ENCODE data around the gene GPR15LG. TPM values are rescaled to one million over a fixed set of nuclear protein-coding genes. Genes with fewer than 3 reads are reported as not detected.
"Not testable (repeated sequence)": the region's sequence is repeated elsewhere in the genome, so short reads cannot be mapped to it uniquely, and the experiment has no call there.

Gene GPR15LG
- total RNA-seq (not detected), polyA plus RNA-seq (1 to 10 TPM in 1 of 2 donors, under 1 TPM in 1; 0.59 to 1.0 TPM)
- long read RNA-seq, donor 1, result 0 reads
- long read RNA-seq, donor 2, result 0 reads

DNA sequence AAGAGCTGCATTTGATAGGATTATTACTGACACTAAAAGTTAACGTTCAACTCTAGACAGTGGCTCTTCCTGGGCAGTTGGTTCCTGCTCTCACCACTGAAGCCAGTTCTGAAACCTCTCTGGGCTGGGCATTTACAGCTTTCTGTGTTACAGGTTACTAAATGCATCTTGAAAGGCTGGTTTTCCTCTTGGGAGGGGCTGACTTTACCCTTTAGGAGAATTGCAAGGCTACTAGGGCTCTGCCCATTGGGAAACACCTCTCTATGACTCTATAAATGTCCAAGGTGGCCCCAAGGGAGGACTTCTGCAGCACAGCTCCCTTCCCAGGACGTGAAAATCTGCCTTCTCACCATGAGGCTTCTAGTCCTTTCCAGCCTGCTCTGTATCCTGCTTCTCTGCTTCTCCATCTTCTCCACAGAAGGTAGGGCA lies at the start of gene GPR15LG:
Gene GPR15LG (plus strand): TSS at position 301 of the 429 bp plus-strand sequence. CDS start 51 bp downstream, at position 352.
- H3K36me3 ChIP-seq (ENCODE audit: control insufficient read depth in 1 of 2, insufficient read depth in 2 of 2, low read length in 1 of 2), result no peaks in the 10 kb centered on the region
- 63 to 71% methylated on average over 2 of the region's 2 CpGs for WGBS, 2 donors
- ATAC-seq (ENCODE audit: low FRiP score) (no peak), DNase-seq (no peak)
- H3K27me3 ChIP-seq (ENCODE audit: control insufficient read depth in 1 of 2, insufficient read depth in 2 of 2, low read length in 1 of 2), result no peaks in the 10 kb centered on the region
- no peak within 1 kb of the TSS for H3K4me3 ChIP-seq (ENCODE audit: low read length in 2 of 2)
- no peaks in the 10 kb centered on the region for H3K4me1 ChIP-seq (ENCODE audit: control insufficient read depth in 1 of 2, insufficient read depth in 2 of 2, low read length in 2 of 2)
- H3K27ac ChIP-seq (ENCODE audit: low read depth in 1 of 2, low read length in 2 of 2), result no peak within 1 kb of the TSS
- no peaks in the 10 kb centered on the region for H3K9me3 ChIP-seq (ENCODE audit: control insufficient read depth, low read length)
- intact Hi-C loops (cut with DNase I), result no loop called here

- H3K4me1 ChIP-seq (ENCODE audit: control insufficient read depth in 1 of 2, insufficient read depth in 2 of 2, low read length in 2 of 2); DNase-seq; intact Hi-C loops (cut with DNase I); ATAC-seq (ENCODE audit: low FRiP score); H3K27ac ChIP-seq (ENCODE audit: low read depth in 1 of 2, low read length in 2 of 2); H3K36me3 ChIP-seq (ENCODE audit: control insufficient read depth in 1 of 2, insufficient read depth in 2 of 2, low read length in 1 of 2); H3K4me3 ChIP-seq (ENCODE audit: low read length in 2 of 2); H3K27me3 ChIP-seq (ENCODE audit: control insufficient read depth in 1 of 2, insufficient read depth in 2 of 2, low read length in 1 of 2): not testable (repeated sequence)
- H3K9me3 ChIP-seq (ENCODE audit: control insufficient read depth, low read length), result peaks cover 14% of the 10 kb centered on the region
- 77 to 80% methylated on average over 10 of the region's 10 CpGs for WGBS, 2 donors
These were observed 47.5 kb upstream of the GPR15LG start for GRCh38 chr10:84125910-84126784.

- Histone ChIP-seq H3K27ac (ENCODE audit: low read depth in 1 of 2, low read length in 2 of 2) (no peak overlapping the region), H3K36me3 (ENCODE audit: control insufficient read depth in 1 of 2, insufficient read depth in 2 of 2, low read length in 1 of 2) (no peaks in the 10 kb centered on the region), H3K4me3 (ENCODE audit: low read length in 2 of 2) (no peak overlapping the region), H3K9me3 (ENCODE audit: control insufficient read depth, low read length) (peaks cover 14% of the 10 kb centered on the region), H3K4me1 (ENCODE audit: control insufficient read depth in 1 of 2, insufficient read depth in 2 of 2, low read length in 2 of 2) (no peaks in the 10 kb centered on the region), H3K27me3 (ENCODE audit: control insufficient read depth in 1 of 2, insufficient read depth in 2 of 2, low read length in 1 of 2) (peaks cover 0 to 4% of the 10 kb centered on the region in 2 donors)
- DNase-seq (no peak), ATAC-seq (ENCODE audit: low FRiP score) (no peak)
- WGBS, 2 donors, result 77 to 81% methylated on average over 1 of the region's 1 CpG
- intact Hi-C loops (cut with DNase I), result no loop called here
These were observed 46.8 kb upstream of the GPR15LG start for GRCh38 chr10:84126785-84127167.

- H3K4me1 ChIP-seq (ENCODE audit: control insufficient read depth in 1 of 2, insufficient read depth in 2 of 2, low read length in 2 of 2), result peaks cover 0 to 3% of the 10 kb centered on the region in 2 donors
- no peaks in the 10 kb centered on the region for H3K27me3 ChIP-seq (ENCODE audit: control insufficient read depth in 1 of 2, insufficient read depth in 2 of 2, low read length in 1 of 2)
- WGBS, 2 donors, result 61 to 68% methylated on average over 2 of the region's 2 CpGs
- DNase-seq (no peak), ATAC-seq (ENCODE audit: low FRiP score) (no peak)
- intact Hi-C loops (cut with DNase I), result no loop called here
- no peaks in the 10 kb centered on the region for H3K36me3 ChIP-seq (ENCODE audit: control insufficient read depth in 1 of 2, insufficient read depth in 2 of 2, low read length in 1 of 2)
- no peak overlapping the region for H3K27ac ChIP-seq (ENCODE audit: low read depth in 1 of 2, low read length in 2 of 2)
- H3K9me3 ChIP-seq (ENCODE audit: control insufficient read depth, low read length), result no peaks in the 10 kb centered on the region
- H3K4me3 ChIP-seq (ENCODE audit: low read length in 2 of 2), result no peak overlapping the region
These were observed 37.8 kb upstream of the GPR15LG start for GRCh38 chr10:84135836-84136235.

GRCh38 chr10:84137811-84138210 lies 35.8 kb upstream of the GPR15LG start:
- Histone ChIP-seq H3K27me3 (ENCODE audit: control insufficient read depth in 1 of 2, insufficient read depth in 2 of 2, low read length in 1 of 2) (no peaks in the 10 kb centered on the region), H3K4me1 (ENCODE audit: control insufficient read depth in 1 of 2, insufficient read depth in 2 of 2, low read length in 2 of 2) (peaks cover 0 to 3% of the 10 kb centered on the region in 2 donors), H3K27ac (ENCODE audit: low read depth in 1 of 2, low read length in 2 of 2) (no peak overlapping the region), H3K36me3 (ENCODE audit: control insufficient read depth in 1 of 2, insufficient read depth in 2 of 2, low read length in 1 of 2) (no peaks in the 10 kb centered on the region), H3K4me3 (ENCODE audit: low read length in 2 of 2) (no peak overlapping the region), H3K9me3 (ENCODE audit: control insufficient read depth, low read length) (no peaks in the 10 kb centered on the region)
- 61 to 70% methylated on average over 2 of the region's 2 CpGs for WGBS, 2 donors
- intact Hi-C loops (cut with DNase I), result no loop called here
- DNase-seq (no peak), ATAC-seq (ENCODE audit: low FRiP score) (no peak)

DNA sequence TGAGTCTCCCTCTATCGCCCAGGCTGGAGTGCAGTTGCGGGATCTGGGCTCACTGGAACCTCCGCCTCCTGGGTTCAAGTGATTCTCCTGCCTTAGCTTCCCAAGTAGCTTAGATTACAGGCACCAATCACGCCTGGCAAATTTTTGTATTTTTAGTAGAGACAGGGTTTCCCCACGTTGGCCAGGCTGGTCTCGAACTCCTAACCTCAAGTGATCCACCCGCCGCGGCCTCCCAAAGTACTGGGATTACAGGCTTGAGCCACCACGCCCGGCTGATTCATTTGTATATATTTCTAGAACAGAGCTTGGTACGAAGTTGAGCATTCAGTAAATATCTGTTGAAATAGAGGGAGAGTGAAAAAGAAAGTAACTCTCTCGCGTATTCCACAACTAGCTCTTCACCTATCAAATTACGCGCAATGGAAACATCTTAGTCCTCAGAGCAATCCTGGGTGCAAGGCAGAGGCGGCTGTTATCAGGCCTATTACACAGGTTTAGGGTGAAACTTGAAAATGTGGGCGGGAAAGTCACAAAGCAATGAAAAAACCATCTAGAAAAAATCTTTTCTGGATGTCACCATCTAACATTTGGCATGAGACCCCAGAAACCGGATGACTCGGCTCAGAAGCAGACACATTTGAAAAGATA lies 35.0 kb upstream of the GPR15LG start:
- no peaks in the 10 kb centered on the region for H3K36me3 ChIP-seq (ENCODE audit: control insufficient read depth in 1 of 2, insufficient read depth in 2 of 2, low read length in 1 of 2)
- no peaks in the 10 kb centered on the region for H3K9me3 ChIP-seq (ENCODE audit: control insufficient read depth, low read length)
- intact Hi-C loops (cut with DNase I), result no loop called here
- H3K4me1 ChIP-seq (ENCODE audit: control insufficient read depth in 1 of 2, insufficient read depth in 2 of 2, low read length in 2 of 2), result peaks cover 0 to 3% of the 10 kb centered on the region in 2 donors
- no peaks in the 10 kb centered on the region for H3K27me3 ChIP-seq (ENCODE audit: control insufficient read depth in 1 of 2, insufficient read depth in 2 of 2, low read length in 1 of 2)
- WGBS, 2 donors, result 75 to 79% methylated on average over 20 of the region's 20 CpGs
- DNase-seq, result peak in 1 of 2 donors; percentile 47
- H3K27ac ChIP-seq (ENCODE audit: low read depth in 1 of 2, low read length in 2 of 2), result peak overlapping the region in 1 of 2 donors; percentile 51
- peak; percentile 9 for ATAC-seq (ENCODE audit: low FRiP score)
- H3K4me3 ChIP-seq (ENCODE audit: low read length in 2 of 2), result peak overlapping the region; percentile 44 to 73

DNA sequence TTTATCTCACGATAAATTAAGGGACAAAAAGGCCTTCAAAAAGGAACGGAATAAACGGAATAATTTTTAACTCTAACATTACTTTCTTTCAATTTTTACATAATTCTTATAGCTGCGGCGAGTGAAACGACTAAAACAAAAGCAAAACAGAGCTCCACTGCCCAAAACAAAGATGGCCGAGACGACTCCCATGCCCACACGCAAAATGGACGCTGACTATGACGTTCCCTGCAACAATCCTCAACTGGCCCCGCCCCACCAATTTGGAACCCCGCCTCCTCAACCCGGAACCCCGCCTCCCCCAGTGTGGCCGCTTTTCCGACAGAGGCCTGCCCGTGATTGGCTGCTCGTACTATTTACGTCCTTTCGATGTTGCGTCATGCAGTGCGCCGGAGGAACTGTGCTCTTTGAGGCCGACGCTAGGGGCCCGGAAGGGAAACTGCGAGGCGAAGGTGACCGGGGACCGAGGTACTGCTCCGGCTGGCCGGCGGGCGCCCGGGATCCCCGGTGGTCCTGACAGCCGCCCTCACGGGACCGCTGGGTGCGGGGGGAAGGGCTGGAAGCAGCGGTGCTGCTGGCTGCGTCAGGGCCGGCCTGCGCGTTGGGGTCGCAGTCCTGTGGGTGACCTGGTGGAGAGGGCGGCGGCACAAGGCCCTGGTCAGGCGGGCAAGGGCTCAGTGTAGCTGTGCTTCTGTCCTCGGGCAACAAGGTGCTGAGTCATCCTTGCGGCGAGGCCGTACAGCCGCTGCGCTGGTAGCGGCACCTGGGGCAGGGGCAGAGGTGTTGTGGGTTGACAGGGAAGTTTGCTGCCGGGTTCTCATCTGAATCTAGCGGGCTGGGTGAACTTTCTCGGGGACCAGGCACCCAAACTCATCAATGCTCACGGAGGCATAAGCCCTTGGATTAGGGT lies 34.2 kb upstream of the GPR15LG start, which contains the start of gene GHITM:
Gene GHITM (plus strand): TSS at position 384 of the 910 bp plus-strand sequence. CDS start 1,992 bp downstream, outside the sequence.
- no peaks in the 10 kb centered on the region for H3K9me3 ChIP-seq (ENCODE audit: control insufficient read depth, low read length)
- ATAC-seq (ENCODE audit: low FRiP score) (peak; percentile 99), DNase-seq (peak; percentile 99)
- peaks cover 0 to 2% of the 10 kb centered on the region in 2 donors for H3K36me3 ChIP-seq (ENCODE audit: control insufficient read depth in 1 of 2, insufficient read depth in 2 of 2, low read length in 1 of 2)
- H3K4me3 ChIP-seq (ENCODE audit: low read length in 2 of 2), result peak within 1 kb of the TSS; percentile 73 to 90
- 0 to 1% methylated on average over 59 to 61 of the region's 61 CpGs for WGBS, 2 donors
- peaks cover 0 to 3% of the 10 kb centered on the region in 2 donors for H3K4me1 ChIP-seq (ENCODE audit: control insufficient read depth in 1 of 2, insufficient read depth in 2 of 2, low read length in 2 of 2)
- intact Hi-C loops (cut with DNase I), result loop anchor here (10.0 kb wide), 2 partner anchors 185 to 395 kb away; partner anchors contain the start of gene CCSER2 (in 1 of the 2)
- no peaks in the 10 kb centered on the region for H3K27me3 ChIP-seq (ENCODE audit: control insufficient read depth in 1 of 2, insufficient read depth in 2 of 2, low read length in 1 of 2)
- peak within 1 kb of the TSS; percentile 51 to 74 for H3K27ac ChIP-seq (ENCODE audit: low read depth in 1 of 2, low read length in 2 of 2)

DNA sequence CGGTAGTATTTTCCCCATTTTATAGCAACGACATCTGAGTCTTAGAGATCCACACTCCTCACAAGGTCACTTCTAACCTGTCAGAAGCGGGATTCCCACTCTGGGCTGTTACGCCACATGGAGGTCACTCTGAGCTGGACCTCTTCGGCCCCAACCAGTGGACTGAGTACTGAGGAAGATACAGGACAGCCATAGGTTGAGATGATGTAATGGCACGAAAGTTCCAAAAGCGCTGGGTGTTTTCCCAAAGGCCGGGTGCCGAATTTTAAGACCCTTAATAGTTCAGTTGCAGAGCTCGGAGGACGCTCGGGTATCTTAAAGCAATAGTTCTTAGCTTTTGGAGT lies 33.6 kb upstream of the GPR15LG start:
- 6 to 11% methylated on average over 12 of the region's 12 CpGs for WGBS, 2 donors
- Histone ChIP-seq H3K27me3 (ENCODE audit: control insufficient read depth in 1 of 2, insufficient read depth in 2 of 2, low read length in 1 of 2) (no peaks in the 10 kb centered on the region), H3K36me3 (ENCODE audit: control insufficient read depth in 1 of 2, insufficient read depth in 2 of 2, low read length in 1 of 2) (peaks cover 0 to 2% of the 10 kb centered on the region in 2 donors), H3K9me3 (ENCODE audit: control insufficient read depth, low read length) (no peaks in the 10 kb centered on the region), H3K4me3 (ENCODE audit: low read length in 2 of 2) (peak overlapping the region; percentile 52 to 90), H3K27ac (ENCODE audit: low read depth in 1 of 2, low read length in 2 of 2) (peak overlapping the region in 1 of 2 donors; percentile 74), H3K4me1 (ENCODE audit: control insufficient read depth in 1 of 2, insufficient read depth in 2 of 2, low read length in 2 of 2) (peaks cover 0 to 3% of the 10 kb centered on the region in 2 donors)
- ATAC-seq (ENCODE audit: low FRiP score) (no peak), DNase-seq (no peak)
- intact Hi-C loops (cut with DNase I), result loop anchor here (10.0 kb wide), 2 partner anchors 185 to 395 kb away; partner anchors contain the start of gene CCSER2 (in 1 of the 2)
